Measurements from ENCODE around the gene HS1BP3. TPM values are rescaled to one million over a fixed set of nuclear protein-coding genes. Genes with fewer than 3 reads are reported as not detected.

The HS1BP3 gene
- total RNA-seq, 1 experiment from 2014 or later: 17.1 TPM

DNA sequence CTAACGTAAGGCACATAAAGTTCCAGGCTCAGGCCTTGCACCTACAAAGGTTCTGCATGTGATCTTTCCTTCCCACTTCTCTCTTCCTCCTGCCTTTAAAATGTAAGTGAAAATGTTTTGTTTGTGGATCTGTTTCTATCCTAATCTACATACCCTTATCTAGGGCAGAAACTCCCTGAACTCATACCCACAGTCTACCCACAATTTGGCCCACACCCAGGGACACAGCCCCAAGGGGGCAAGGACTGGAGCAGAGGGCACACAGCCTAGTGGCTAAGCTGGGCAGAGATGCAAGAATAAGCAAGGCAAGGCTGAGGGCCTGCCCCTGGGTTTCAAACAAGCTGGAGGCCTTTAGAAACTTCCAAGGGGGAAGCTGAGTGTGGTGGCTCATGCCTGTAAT lies 71.0 kb downstream of the HS1BP3 start:
- RAD21 ChIA-PET (ENCODE audit: low non-redundant PET in 1 of 2, low total read pairs in 2 of 2, uncharacterized antibody in 2 of 2, unreplicated experiment in 2 of 2): no interaction called here
- DNase-seq (ENCODE audit: low read depth, low spot score) (no peak), ATAC-seq (no peak; the same call in 1 of the 2 replicates)
- Histone ChIP-seq H3K4me2 (ENCODE audit: low read length) (peak overlapping the region; percentile 59), H3K4me3 (replicated peaks in 1 of 2; ENCODE audit: low read depth in 1 of 2, low read length in 2 of 2) (no peak overlapping the region), H3K9me2 (ENCODE audit: insufficient read depth) (no peaks in the 10 kb centered on the region), H3K79me2 (ENCODE audit: insufficient read depth, low read length) (no peaks in the 10 kb centered on the region), H3K27ac (ENCODE audit: low read depth, low read length) (peak overlapping the region; percentile 80), H2AFZ (ENCODE audit: low read depth, low read length, poor library complexity, severe bottlenecking) (no peak overlapping the region), H3K9me3 (ENCODE audit: control insufficient read depth in 1 of 2, insufficient read depth in 1 of 2, low read depth in 1 of 2, low read length in 2 of 2) (peaks cover 0 to 5% of the 10 kb centered on the region in 2 experiments; a peak in 1 of 4 replicates), H3K27me3 (ENCODE audit: insufficient read depth, low read length) (no peaks in the 10 kb centered on the region), H3K9ac (ENCODE audit: low read length) (peak overlapping the region; percentile 52), H3K36me3 (ENCODE audit: control insufficient read depth in 1 of 2, insufficient read depth in 2 of 2, low read length in 2 of 2) (no peaks in the 10 kb centered on the region), H3K4me1 (ENCODE audit: control insufficient read depth in 1 of 2, insufficient read depth in 2 of 2, low read length in 2 of 2) (peaks cover 53 to 71% of the 10 kb centered on the region in 2 experiments), H4K20me1 (ENCODE audit: insufficient read depth) (no peaks in the 10 kb centered on the region)
- intact Hi-C loops (cut with micrococcal nuclease): no loop called here
- TF ChIP-seq ZFX (IDR thresholded peaks at IDR 0.05): peak; percentile 23; the same call in 1 of the 2 replicates
- TF ChIP-seq EZH2 (IDR thresholded peaks at IDR 0.05): no peak
- TF ChIP-seq CBX3 (IDR thresholded peaks at IDR 0.05; ENCODE audit: low read depth): no peak
- BruUV-seq (replicated peaks): TSS peak; percentile 59
- CTCF ChIA-PET: no interaction called here
- POLR2A ChIA-PET: interaction anchor here (1.4 to 5.8 kb wide), 2 partner anchors 10 to 131 kb away, joined by 4 to 70 read pairs; partner anchors contain the start of gene RHOB

DNA sequence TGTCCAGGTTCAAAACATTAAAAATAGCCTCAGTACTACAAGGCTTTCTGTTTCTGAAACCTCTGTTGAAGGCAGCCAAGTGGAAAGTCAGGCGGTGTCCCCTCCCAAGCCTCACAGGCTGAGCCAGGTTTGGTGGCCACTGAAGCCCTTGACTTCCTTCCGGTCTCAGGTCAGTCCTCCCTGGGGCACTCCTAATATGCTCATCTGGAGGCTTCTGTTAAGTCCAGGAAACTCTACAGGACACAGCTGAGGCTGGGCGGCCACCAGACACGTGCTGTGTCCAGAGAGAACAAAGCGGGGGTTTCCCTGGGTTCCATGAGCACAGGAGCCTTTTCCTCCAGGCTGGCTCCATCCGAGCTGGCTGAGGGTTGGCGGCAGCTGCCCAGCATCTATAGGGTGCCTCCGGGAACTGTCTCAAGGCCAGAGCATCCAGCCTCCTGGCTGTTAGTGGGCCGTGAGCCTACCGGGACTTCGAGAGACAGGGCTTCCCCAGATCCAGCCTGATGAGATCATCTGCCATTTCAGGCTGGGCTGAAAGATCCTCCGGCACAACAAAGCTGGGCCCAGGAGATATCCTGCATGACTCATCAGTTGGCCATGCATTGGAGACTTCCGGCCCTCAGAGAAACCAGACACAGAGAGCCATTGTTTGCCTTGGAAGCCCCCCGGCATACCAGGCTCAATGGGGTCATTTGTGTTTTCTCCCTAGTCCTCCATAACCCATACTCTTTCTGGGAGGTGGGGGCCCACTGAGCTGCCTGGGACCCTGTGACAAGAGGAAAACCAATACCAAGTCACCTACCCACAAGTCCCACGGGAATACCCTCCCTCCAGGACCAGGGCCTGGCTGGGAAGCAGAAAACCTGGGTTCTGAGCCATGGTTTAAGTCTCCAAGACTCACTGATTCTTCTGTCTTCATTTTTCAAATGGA lies 71.7 kb downstream of the HS1BP3 start:
- peaks cover 47 to 64% of the 10 kb centered on the region in 2 experiments for H3K4me1 ChIP-seq (ENCODE audit: control insufficient read depth in 1 of 2, insufficient read depth in 2 of 2, low read length in 2 of 2)
- no peaks in the 10 kb centered on the region for H3K27me3 ChIP-seq (ENCODE audit: insufficient read depth, low read length)
- ChIA-PET RAD21 (ENCODE audit: low non-redundant PET in 1 of 2, low total read pairs in 2 of 2, uncharacterized antibody in 2 of 2, unreplicated experiment in 2 of 2) (no interaction called here), CTCF (no interaction called here), POLR2A (interaction anchor here (1.4 to 5.8 kb wide), 2 partner anchors 10 to 131 kb away, joined by 4 to 70 read pairs; partner anchors contain the start of gene RHOB)
- DNase-seq (ENCODE audit: low read depth, low spot score) (peak; percentile 92), ATAC-seq (peak; percentile 78)
- peak overlapping the region in 1 of 2 experiments; percentile 16; a peak in 1 of 4 replicates for H3K4me3 ChIP-seq (replicated peaks in 1 of 2; ENCODE audit: low read depth in 1 of 2, low read length in 2 of 2)
- BruUV-seq (replicated peaks): TSS peak; percentile 90
- peak overlapping the region; percentile 41 for H2AFZ ChIP-seq (ENCODE audit: low read depth, low read length, poor library complexity, severe bottlenecking)
- no peaks in the 10 kb centered on the region for H3K9me2 ChIP-seq (ENCODE audit: insufficient read depth)
- intact Hi-C loops (cut with micrococcal nuclease): no loop called here
- H3K9me3 ChIP-seq (ENCODE audit: control insufficient read depth in 1 of 2, insufficient read depth in 1 of 2, low read depth in 1 of 2, low read length in 2 of 2): peaks cover 0 to 5% of the 10 kb centered on the region in 2 experiments; a peak in 1 of 4 replicates
- no peak for TF ChIP-seq POLR2A (IDR thresholded peaks at IDR 0.05; ENCODE audit: borderline replicate concordance, extremely low read depth, insufficient read depth, insufficient read length)
- TF ChIP-seq EZH2phosphoT487 (IDR thresholded peaks at IDR 0.05; ENCODE audit: borderline replicate concordance): no peak
- no peak for TF ChIP-seq SRF (IDR thresholded peaks at IDR 0.05; ENCODE audit: low read depth)
- peak; percentile 75 for TF ChIP-seq YY1 (IDR thresholded peaks at IDR 0.05; ENCODE audit: extremely low read depth, insufficient replicate concordance, low read depth, low read length)
- peak; percentile 99 for TF ChIP-seq TCF7L2 (IDR thresholded peaks at IDR 0.05; ENCODE audit: borderline replicate concordance, extremely low read depth, insufficient read depth, insufficient read length)
- TF ChIP-seq, protein P1, sequence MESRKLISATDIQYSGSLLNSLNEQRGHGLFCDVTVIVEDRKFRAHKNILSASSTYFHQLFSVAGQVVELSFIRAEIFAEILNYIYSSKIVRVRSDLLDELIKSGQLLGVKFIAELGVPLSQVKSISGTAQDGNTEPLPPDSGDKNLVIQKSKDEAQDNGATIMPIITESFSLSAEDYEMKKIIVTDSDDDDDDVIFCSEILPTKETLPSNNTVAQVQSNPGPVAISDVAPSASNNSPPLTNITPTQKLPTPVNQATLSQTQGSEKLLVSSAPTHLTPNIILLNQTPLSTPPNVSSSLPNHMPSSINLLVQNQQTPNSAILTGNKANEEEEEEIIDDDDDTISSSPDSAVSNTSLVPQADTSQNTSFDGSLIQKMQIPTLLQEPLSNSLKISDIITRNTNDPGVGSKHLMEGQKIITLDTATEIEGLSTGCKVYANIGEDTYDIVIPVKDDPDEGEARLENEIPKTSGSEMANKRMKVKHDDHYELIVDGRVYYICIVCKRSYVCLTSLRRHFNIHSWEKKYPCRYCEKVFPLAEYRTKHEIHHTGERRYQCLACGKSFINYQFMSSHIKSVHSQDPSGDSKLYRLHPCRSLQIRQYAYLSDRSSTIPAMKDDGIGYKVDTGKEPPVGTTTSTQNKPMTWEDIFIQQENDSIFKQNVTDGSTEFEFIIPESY (IDR thresholded peaks at IDR 0.05; ENCODE audit: extremely low read depth, insufficient replicate concordance, low read length): peak; percentile 81
- peak; percentile 63 for TF ChIP-seq POLR2AphosphoS5 (IDR thresholded peaks at IDR 0.05; ENCODE audit: low read depth, low read length)
- 0 out of 2 replicates have a peak, but pooled peaks have one; percentile 26 for TF ChIP-seq ZFX (IDR thresholded peaks at IDR 0.05)
- peak overlapping the region; percentile 59 for H3K4me2 ChIP-seq (ENCODE audit: low read length)
- H3K9ac ChIP-seq (ENCODE audit: low read length): peak overlapping the region; percentile 52
- no peaks in the 10 kb centered on the region for H4K20me1 ChIP-seq (ENCODE audit: insufficient read depth)
- H3K79me2 ChIP-seq (ENCODE audit: insufficient read depth, low read length): no peaks in the 10 kb centered on the region
- peak overlapping the region; percentile 80 for H3K27ac ChIP-seq (ENCODE audit: low read depth, low read length)
- no peaks in the 10 kb centered on the region for H3K36me3 ChIP-seq (ENCODE audit: control insufficient read depth in 1 of 2, insufficient read depth in 2 of 2, low read length in 2 of 2)

Measured in HCT116 (cell line).